GM12872 (cell line): ENCODE data around the gene IL1RAPL1.

ENCODE experiments used
- CTCF ChIP-seq: IDR thresholded peaks from 3 replicates; pipeline ENCODE4 v1.5.1; 2011; ENCODE audit warnings: low read depth, mild to moderate bottlenecking, low read length, moderate library complexity; ENCODE audit not compliant: insufficient read depth

The IL1RAPL1 gene

GRCh38 chrX:28595346-28595745 lies 8.1 kb downstream of the IL1RAPL1 start:
- TF ChIP-seq CTCF: no peak

DNA sequence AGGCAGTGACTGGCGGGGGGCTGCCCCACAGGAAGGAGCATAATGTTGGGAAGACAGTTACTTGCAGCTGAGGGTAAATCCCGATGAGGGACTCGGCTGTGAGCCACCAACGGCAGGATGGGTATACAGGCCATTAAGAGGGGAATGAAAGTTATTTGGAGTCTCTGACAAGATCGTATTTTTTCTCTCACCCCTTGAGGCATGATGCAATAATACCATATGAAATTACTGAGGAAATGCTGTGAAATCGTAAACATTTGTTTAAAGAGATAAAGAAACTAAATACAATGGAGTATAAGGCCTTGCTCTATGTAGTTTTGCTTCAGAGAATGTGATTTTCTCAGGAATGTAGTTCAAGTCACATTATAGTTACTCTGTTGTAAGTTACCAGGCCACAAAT lies 12.7 kb downstream of the IL1RAPL1 start:
- TF ChIP-seq CTCF: no peak

DNA sequence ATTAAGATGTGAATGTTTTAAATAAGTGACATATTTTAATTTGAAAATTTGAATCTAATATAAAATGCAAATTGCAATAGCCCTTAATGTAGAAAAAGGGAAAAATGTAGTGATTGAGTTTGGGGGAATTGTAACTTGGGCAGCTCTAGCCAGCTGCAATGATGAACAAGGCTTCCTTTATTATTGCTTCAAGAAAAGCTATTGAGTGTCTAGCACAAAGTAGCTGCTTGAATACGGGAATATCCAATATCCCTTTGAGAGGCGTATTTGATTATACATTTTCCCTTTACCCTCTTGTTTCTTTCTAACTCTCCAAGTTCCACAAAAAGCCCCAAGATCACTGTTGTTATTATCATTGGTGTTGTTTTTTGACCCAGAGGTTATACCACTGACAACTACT lies 21.8 kb downstream of the IL1RAPL1 start:
- TF ChIP-seq CTCF: no peak

DNA sequence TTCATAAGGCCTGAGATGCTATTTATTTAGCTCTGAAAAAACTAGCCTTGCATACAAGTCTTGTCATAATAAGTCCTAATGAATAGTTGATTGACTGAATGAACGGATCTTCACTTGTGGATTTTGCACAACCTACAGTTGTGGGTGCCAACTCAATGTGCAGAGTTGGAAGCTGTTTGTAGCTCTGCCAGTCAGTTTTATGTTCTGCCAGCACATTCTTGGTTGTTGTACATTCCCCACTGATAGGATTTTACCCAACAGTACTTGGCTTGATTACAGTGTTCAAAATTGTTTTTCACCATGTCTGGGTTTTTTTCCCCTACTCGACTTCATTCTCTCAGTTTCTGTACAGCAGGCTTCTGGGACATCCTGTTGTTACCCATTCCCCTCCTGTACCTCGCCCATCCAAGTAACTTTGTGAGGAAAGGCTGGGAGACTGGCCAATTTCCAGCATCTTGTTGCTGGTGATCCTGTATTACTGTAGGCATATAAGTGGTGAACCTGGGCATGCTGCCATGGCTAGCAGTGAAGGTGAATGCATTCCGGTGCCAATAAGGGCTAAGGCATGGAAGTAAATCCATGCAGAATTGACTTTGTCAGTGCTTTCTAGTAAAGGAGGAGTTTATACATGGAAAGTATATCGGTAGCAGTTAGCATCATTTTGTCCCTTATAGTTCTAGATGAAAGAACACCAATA lies 22.8 kb downstream of the IL1RAPL1 start:
- TF ChIP-seq CTCF: no peak

- TF ChIP-seq CTCF: no peak
Measured at GRCh38 chrX:28610746-28611145, 23.5 kb downstream of the IL1RAPL1 start.

GRCh38 chrX:28613558-28613957 lies 26.3 kb downstream of the IL1RAPL1 start:
- TF ChIP-seq CTCF: no peak

- no peak for TF ChIP-seq CTCF
Measured at GRCh38 chrX:28625223-28625622, 38.0 kb downstream of the IL1RAPL1 start.
